ENCODE measurements around the gene C12orf60. TPM values are rescaled to one million over a fixed set of nuclear protein-coding genes. Genes with fewer than 3 reads are reported as not detected.
A peak's percentile ranks its signal among the peaks of the same experiment; 100 is the strongest.

The C12orf60 gene
- total RNA-seq, 1 donor from 2014 or later = 1.2 TPM

GRCh38 chr12:14833952-14834351, 30.5 kb downstream of the C12orf60 start:
- peak in 1 of 2 donors; percentile 27 for DNase-seq (ENCODE audit: low read depth in 2 of 2)

- DNase-seq (ENCODE audit: low read depth in 2 of 2) = no peak
These were observed 31.0 kb downstream of the C12orf60 start for GRCh38 chr12:14834509-14834908.

- peak; percentile 47 to 95 for DNase-seq (ENCODE audit: low read depth in 2 of 2)
These were observed 33.1 kb downstream of the C12orf60 start for GRCh38 chr12:14836336-14837210.

GRCh38 chr12:14839262-14839661, 35.8 kb downstream of the C12orf60 start:
- DNase-seq (ENCODE audit: low read depth in 2 of 2) = no peak

GRCh38 chr12:14840616-14841015, 37.1 kb downstream of the C12orf60 start:
- no peak for DNase-seq (ENCODE audit: low read depth in 2 of 2)

- DNase-seq (ENCODE audit: low read depth in 2 of 2) = peak; percentile 92 to 97
These were observed 38.3 kb downstream of the C12orf60 start for GRCh38 chr12:14841761-14842160.

- no peak for DNase-seq (ENCODE audit: low read depth in 2 of 2)
These were observed 38.8 kb downstream of the C12orf60 start for GRCh38 chr12:14842315-14842714.

- DNase-seq (ENCODE audit: low read depth in 2 of 2) = peak; percentile 87 to 96
These were observed 40.0 kb downstream of the C12orf60 start, which contains the start of gene ART4 for GRCh38 chr12:14843425-14843887. ART4 (minus strand) TSS chr12:14843526; CDS start chr12:14843113, 413 bp downstream.

GRCh38 chr12:14844401-14844800, 40.9 kb downstream of the C12orf60 start:
- DNase-seq (ENCODE audit: low read depth in 2 of 2) = no peak

GRCh38 chr12:14845350-14845750, 41.9 kb downstream of the C12orf60 start:
- DNase-seq (ENCODE audit: low read depth in 2 of 2) = peak; percentile 77 to 81

GRCh38 chr12:14846042-14846587, 42.6 kb downstream of the C12orf60 start:
- peak in 1 of 2 donors; percentile 69 for DNase-seq (ENCODE audit: low read depth in 2 of 2)

GRCh38 chr12:14846876-14847580, 43.6 kb downstream of the C12orf60 start:
- peak in 1 of 2 donors; percentile 51 for DNase-seq (ENCODE audit: low read depth in 2 of 2)

GRCh38 chr12:14849661-14850060, 46.2 kb downstream of the C12orf60 start:
- peak; percentile 43 to 61 for DNase-seq (ENCODE audit: low read depth in 2 of 2)

- DNase-seq (ENCODE audit: low read depth in 2 of 2) = no peak
These were observed 47.6 kb downstream of the C12orf60 start for GRCh38 chr12:14850929-14851663.

- no peak for DNase-seq (ENCODE audit: low read depth in 2 of 2)
These were observed 49.4 kb downstream of the C12orf60 start for GRCh38 chr12:14852880-14853279.

GRCh38 chr12:14853961-14854360, 50.5 kb downstream of the C12orf60 start:
- DNase-seq (ENCODE audit: low read depth in 2 of 2) = no peak

GRCh38 chr12:14854586-14855183, 51.2 kb downstream of the C12orf60 start:
- DNase-seq (ENCODE audit: low read depth in 2 of 2) = no peak

- DNase-seq (ENCODE audit: low read depth in 2 of 2) = no peak
These were observed 55.0 kb downstream of the C12orf60 start for GRCh38 chr12:14858513-14858912.

GRCh38 chr12:14860490-14860889, 57.0 kb downstream of the C12orf60 start:
- no peak for DNase-seq (ENCODE audit: low read depth in 2 of 2)

GRCh38 chr12:14868916-14869506, 65.5 kb downstream of the C12orf60 start:
- DNase-seq (ENCODE audit: low read depth in 2 of 2) = no peak
